Nephron (organoid): ENCODE results near the gene REEP2.
A peak's percentile ranks its signal among the peaks of the same experiment; 100 is the strongest.

ENCODE experiments used
- H3K27ac Mint-ChIP-seq, 3 experiments: 2 replicates each; pipeline ENCODE4 v1.8.0; 2020; ENCODE audit warnings: mixed read lengths in 3 of 3, mild to moderate bottlenecking in 2 of 3, moderate library complexity in 1 of 3
- H3K27me3 Mint-ChIP-seq: 2 replicates; pipeline ENCODE4 v1.8.0; 2021; ENCODE audit warnings: low read depth, mild to moderate bottlenecking, moderate library complexity, mixed read lengths
- H3K36me3 Mint-ChIP-seq: 2 replicates; pipeline ENCODE4 v1.8.0; 2020; ENCODE audit warnings: low read depth, mixed read lengths
- H3K4me1 Mint-ChIP-seq: 2 replicates; pipeline ENCODE4 v1.8.0; 2020; ENCODE audit warnings: mixed read lengths
- H3K4me3 Mint-ChIP-seq, 3 experiments: 2 replicates each; pipeline ENCODE4 v1.8.0; 2020; ENCODE audit warnings: mild to moderate bottlenecking in 3 of 3, mixed read lengths in 3 of 3, moderate library complexity in 2 of 3
- H3K9me3 Mint-ChIP-seq: 2 replicates; pipeline ENCODE4 v1.8.0; 2020; ENCODE audit warnings: mixed read lengths
- CTCF ChIP-seq, 3 experiments: fragments of 200-600 bp; sonication (generic); IDR thresholded peaks; one replicate each; pipeline ENCODE4 v1.5.0; 2021; ENCODE audit warnings: antibody characterized with exemption in 3 of 3; ENCODE audit not compliant: unreplicated experiment in 3 of 3

The REEP2 gene

GRCh38 chr5:138458384-138458783 is 19.5 kb downstream of the REEP2 start:
- Mint-ChIP-seq H3K36me3 (no peaks in the 10 kb centered on the region), H3K4me1 (peaks cover 29% of the 10 kb centered on the region), H3K27me3 (peaks cover 25% of the 10 kb centered on the region), H3K9me3 (no peaks in the 10 kb centered on the region), H3K27ac (peak overlapping the region in 1 of 3 experiments; percentile 49), H3K4me3 (no peak overlapping the region)
- no peak for TF ChIP-seq CTCF (IDR thresholded peaks at IDR 0.05; ENCODE audit: unreplicated experiment in 3 of 3)

- no peaks in the 10 kb centered on the region for H3K36me3 Mint-ChIP-seq
- no peak overlapping the region for H3K27ac Mint-ChIP-seq
- H3K9me3 Mint-ChIP-seq: no peaks in the 10 kb centered on the region
- peaks cover 25% of the 10 kb centered on the region for H3K27me3 Mint-ChIP-seq
- no peak for TF ChIP-seq CTCF (IDR thresholded peaks at IDR 0.05; ENCODE audit: unreplicated experiment in 3 of 3)
- peaks cover 29% of the 10 kb centered on the region for H3K4me1 Mint-ChIP-seq
- no peak overlapping the region for H3K4me3 Mint-ChIP-seq
Observed at GRCh38 chr5:138458856-138459255, 20.0 kb downstream of the REEP2 start.

GRCh38 chr5:138459311-138459933 is 20.6 kb downstream of the REEP2 start:
- no peak overlapping the region for H3K4me3 Mint-ChIP-seq
- H3K27ac Mint-ChIP-seq: no peak overlapping the region
- H3K27me3 Mint-ChIP-seq: peaks cover 22% of the 10 kb centered on the region
- H3K4me1 Mint-ChIP-seq: peaks cover 29% of the 10 kb centered on the region
- no peak for TF ChIP-seq CTCF (IDR thresholded peaks at IDR 0.05; ENCODE audit: unreplicated experiment in 3 of 3)
- H3K9me3 Mint-ChIP-seq: no peaks in the 10 kb centered on the region
- H3K36me3 Mint-ChIP-seq: no peaks in the 10 kb centered on the region

- Mint-ChIP-seq H3K9me3 (no peaks in the 10 kb centered on the region), H3K27ac (peak overlapping the region in 1 of 3 experiments; percentile 54)
Observed at GRCh38 chr5:138460032-138460693, 21.3 kb downstream of the REEP2 start.

GRCh38 chr5:138461343-138462125 is 22.7 kb downstream of the REEP2 start:
- no peak for TF ChIP-seq CTCF (IDR thresholded peaks at IDR 0.05; ENCODE audit: unreplicated experiment in 3 of 3)
- Mint-ChIP-seq H3K4me3 (peak overlapping the region in 2 of 3 experiments; percentile 54 to 61), H3K27ac (peak overlapping the region; percentile 8 to 84 (median 52)), H3K4me1 (peaks cover 25% of the 10 kb centered on the region), H3K27me3 (peaks cover 15% of the 10 kb centered on the region), H3K36me3 (peaks cover 1% of the 10 kb centered on the region), H3K9me3 (no peaks in the 10 kb centered on the region)

More at GRCh38 chr5:138460032-138460693, 21.3 kb downstream of the REEP2 start:
- no peaks in the 10 kb centered on the region for H3K36me3 Mint-ChIP-seq
- H3K27me3 Mint-ChIP-seq: peaks cover 19% of the 10 kb centered on the region
- peaks cover 29% of the 10 kb centered on the region for H3K4me1 Mint-ChIP-seq
- H3K4me3 Mint-ChIP-seq: no peak overlapping the region
- no peak for TF ChIP-seq CTCF (IDR thresholded peaks at IDR 0.05; ENCODE audit: unreplicated experiment in 3 of 3)
